Skeletal muscle tissue (tissue), 4 donors: ENCODE measurements around the gene SIGLEC7. TPM values are rescaled to one million over a fixed set of nuclear protein-coding genes. Genes with fewer than 3 reads are reported as not detected.

ENCODE experiments used
- H3K27ac ChIP-seq: one replicate; pipeline ENCODE4 v1.7.0; 2013; ENCODE audit warnings: mild to moderate bottlenecking, low read depth, low read length, inconsistent platforms
- H3K27me3 ChIP-seq, 3 donors: one replicate each; pipeline ENCODE4 v1.7.0; 2013; ENCODE audit warnings: low read length in 3 of 3; ENCODE audit not compliant: control insufficient read depth in 3 of 3, insufficient read depth in 3 of 3
- H3K36me3 ChIP-seq, 3 donors: one replicate each; pipeline ENCODE4 v1.7.0; 2013; ENCODE audit warnings: low read length in 3 of 3; ENCODE audit not compliant: control insufficient read depth in 3 of 3, insufficient read depth in 3 of 3
- H3K4me1 ChIP-seq, 3 donors: one replicate each; pipeline ENCODE4 v1.7.0; 2013; ENCODE audit warnings: low read length in 3 of 3, mild to moderate bottlenecking in 3 of 3; ENCODE audit not compliant: control insufficient read depth in 3 of 3, insufficient read depth in 3 of 3
- H3K4me3 ChIP-seq, 3 donors: one replicate each; pipeline ENCODE4 v1.7.0; 2013; ENCODE audit warnings: low read length in 3 of 3
- H3K9ac ChIP-seq, 3 donors: one replicate each; pipeline ENCODE4 v1.7.0; 2013; ENCODE audit warnings: low read length in 3 of 3, mild to moderate bottlenecking in 3 of 3, moderate library complexity in 2 of 3, low read depth in 1 of 3
- H3K9me3 ChIP-seq, 3 donors: one replicate each; pipeline ENCODE4 v1.7.0; 2013; ENCODE audit warnings: low read length in 3 of 3; ENCODE audit not compliant: control insufficient read depth in 3 of 3
- total RNA-seq: library from RNA; depleted of rRNA; stranded (reverse); fragments of >200 nt; gene quantifications from one replicate; pipeline ENCODE4 v1.2.3, GENCODE V29; 2014
- donor health status: Osteomylitis.

The SIGLEC7 gene
- total RNA-seq, 1 donor from 2014 or later = 0.52 TPM

DNA sequence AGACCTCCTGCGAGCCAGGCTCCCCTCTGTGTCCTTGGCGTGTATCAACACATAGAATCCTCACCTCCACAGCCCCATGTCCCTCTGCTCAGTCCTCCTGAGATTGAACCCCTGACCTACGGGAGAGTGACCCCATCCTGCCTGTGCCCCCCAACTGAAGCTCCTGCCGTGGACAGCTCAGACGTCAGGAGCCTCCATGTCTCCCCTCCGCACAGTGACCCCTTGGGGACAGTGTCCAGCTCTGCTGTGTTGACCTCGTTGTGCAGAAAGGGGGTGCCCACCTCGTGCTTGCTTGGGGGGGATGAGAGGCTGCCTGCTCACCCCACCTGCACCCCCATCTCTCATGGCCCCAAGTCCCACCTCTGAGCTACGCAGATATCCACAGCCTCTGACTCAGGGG, 17.9 kb upstream of the SIGLEC7 start:
- Histone ChIP-seq H3K27me3 (peaks cover 0 to 26% (median 10%) of the 10 kb centered on the region in 3 donors), H3K4me3 (no peak overlapping the region), H3K9ac (no peak overlapping the region), H3K27ac (peak overlapping the region; percentile 36), H3K9me3 (no peaks in the 10 kb centered on the region), H3K4me1 (peaks cover 0 to 7% (median 0%) of the 10 kb centered on the region in 3 donors), H3K36me3 (no peaks in the 10 kb centered on the region)

DNA sequence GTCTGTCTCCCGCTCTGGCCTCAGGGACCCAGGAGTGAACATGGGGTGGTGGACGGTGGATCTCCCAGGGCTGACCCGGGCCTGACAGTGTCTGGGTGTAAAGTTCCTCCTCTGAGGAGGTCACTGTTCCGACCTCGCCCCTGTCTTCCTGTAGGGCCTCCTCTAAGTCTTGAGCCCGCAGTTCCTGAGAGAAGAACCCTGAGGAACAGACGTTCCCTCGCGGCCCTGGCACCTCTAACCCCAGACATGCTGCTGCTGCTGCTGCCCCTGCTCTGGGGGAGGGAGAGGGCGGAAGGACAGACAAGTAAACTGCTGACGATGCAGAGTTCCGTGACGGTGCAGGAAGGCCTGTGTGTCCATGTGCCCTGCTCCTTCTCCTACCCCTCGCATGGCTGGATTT, 17.4 kb upstream of the SIGLEC7 start, which contains the start of gene SIGLEC9:
SIGLEC9 (plus strand) TSS at position 178 of the 400 bp plus-strand sequence; CDS start at position 247, 69 bp downstream.
- no peaks in the 10 kb centered on the region for H3K36me3 ChIP-seq
- H3K4me3 ChIP-seq = no peak within 1 kb of the TSS
- peaks cover 0 to 26% (median 10%) of the 10 kb centered on the region in 3 donors for H3K27me3 ChIP-seq
- peak within 1 kb of the TSS; percentile 36 for H3K27ac ChIP-seq
- no peaks in the 10 kb centered on the region for H3K9me3 ChIP-seq
- no peak within 1 kb of the TSS for H3K9ac ChIP-seq
- peaks cover 0 to 7% (median 0%) of the 10 kb centered on the region in 3 donors for H3K4me1 ChIP-seq

DNA sequence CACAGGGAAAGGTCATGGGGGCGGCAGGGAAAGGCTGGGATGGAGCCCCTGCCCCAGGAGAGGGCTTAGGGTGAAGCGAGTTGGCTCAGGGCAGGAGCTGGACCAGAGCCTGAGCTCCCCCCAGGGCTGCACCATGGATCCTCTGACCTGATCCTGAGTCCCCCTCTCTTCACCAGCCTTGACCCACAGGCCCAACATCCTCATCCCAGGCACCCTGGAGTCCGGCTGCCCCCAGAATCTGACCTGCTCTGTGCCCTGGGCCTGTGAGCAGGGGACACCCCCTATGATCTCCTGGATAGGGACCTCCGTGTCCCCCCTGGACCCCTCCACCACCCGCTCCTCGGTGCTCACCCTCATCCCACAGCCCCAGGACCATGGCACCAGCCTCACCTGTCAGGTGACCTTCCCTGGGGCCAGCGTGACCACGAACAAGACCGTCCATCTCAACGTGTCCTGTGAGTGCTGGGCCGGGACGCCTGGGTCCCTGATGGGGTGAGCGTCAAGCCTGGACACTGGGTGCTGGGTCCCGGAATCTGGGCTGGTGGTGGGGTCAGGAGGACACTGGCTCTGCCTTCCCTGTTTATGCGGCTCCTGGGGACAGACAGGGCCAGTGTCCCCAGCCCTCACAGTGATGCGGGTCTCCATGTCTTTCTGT, 16.6 kb upstream of the SIGLEC7 start:
- peaks cover 0 to 26% (median 7%) of the 10 kb centered on the region in 3 donors for H3K27me3 ChIP-seq
- no peak overlapping the region for H3K4me3 ChIP-seq
- peaks cover 0 to 7% (median 0%) of the 10 kb centered on the region in 3 donors for H3K4me1 ChIP-seq

DNA sequence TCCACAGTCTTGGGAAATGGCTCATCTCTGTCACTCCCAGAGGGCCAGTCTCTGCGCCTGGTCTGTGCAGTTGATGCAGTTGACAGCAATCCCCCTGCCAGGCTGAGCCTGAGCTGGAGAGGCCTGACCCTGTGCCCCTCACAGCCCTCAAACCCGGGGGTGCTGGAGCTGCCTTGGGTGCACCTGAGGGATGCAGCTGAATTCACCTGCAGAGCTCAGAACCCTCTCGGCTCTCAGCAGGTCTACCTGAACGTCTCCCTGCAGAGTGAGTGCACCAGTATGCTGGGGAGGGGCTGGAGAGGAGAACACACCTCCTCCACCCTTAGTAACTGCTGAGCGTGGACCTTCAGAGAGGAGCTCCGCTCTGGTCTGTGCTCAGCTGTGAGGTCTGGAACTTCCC, 15.1 kb upstream of the SIGLEC7 start:
- Histone ChIP-seq H3K4me3 (no peak overlapping the region), H3K27ac (peak overlapping the region; percentile 12), H3K27me3 (peaks cover 0 to 26% (median 4%) of the 10 kb centered on the region in 3 donors)

More for the DNA sequence above, 16.6 kb upstream of the SIGLEC7 start:
- no peaks in the 10 kb centered on the region for H3K9me3 ChIP-seq
- H3K9ac ChIP-seq = no peak overlapping the region
- H3K36me3 ChIP-seq = no peaks in the 10 kb centered on the region
- peak overlapping the region; percentile 23 for H3K27ac ChIP-seq

DNA sequence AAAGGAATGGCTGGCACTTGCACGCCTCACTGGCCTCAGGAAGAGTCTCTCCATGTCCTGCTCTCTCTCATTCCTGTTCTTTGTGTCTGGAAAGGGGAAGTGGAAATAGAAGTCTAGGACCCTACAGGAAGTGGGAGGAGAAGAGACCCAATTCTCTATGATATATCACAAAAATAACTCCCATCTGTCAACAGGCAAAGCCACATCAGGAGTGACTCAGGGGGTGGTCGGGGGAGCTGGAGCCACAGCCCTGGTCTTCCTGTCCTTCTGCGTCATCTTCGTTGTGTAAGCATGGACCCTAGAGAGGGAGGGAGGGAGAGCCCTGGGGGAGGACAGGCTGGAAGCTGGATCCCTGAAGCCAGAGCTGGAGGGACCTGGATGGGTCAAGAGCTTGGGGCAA, 14.3 kb upstream of the SIGLEC7 start:
- no peak overlapping the region for H3K4me3 ChIP-seq
- H3K27me3 ChIP-seq = peaks cover 0 to 23% (median under 1%) of the 10 kb centered on the region in 3 donors
- peaks cover 3 to 11% (median 3%) of the 10 kb centered on the region in 3 donors for H3K4me1 ChIP-seq

More for the DNA sequence above, 15.1 kb upstream of the SIGLEC7 start:
- Histone ChIP-seq H3K4me1 (peaks cover 0 to 8% (median under 1%) of the 10 kb centered on the region in 3 donors), H3K9me3 (no peaks in the 10 kb centered on the region), H3K36me3 (no peaks in the 10 kb centered on the region), H3K9ac (no peak overlapping the region)

DNA sequence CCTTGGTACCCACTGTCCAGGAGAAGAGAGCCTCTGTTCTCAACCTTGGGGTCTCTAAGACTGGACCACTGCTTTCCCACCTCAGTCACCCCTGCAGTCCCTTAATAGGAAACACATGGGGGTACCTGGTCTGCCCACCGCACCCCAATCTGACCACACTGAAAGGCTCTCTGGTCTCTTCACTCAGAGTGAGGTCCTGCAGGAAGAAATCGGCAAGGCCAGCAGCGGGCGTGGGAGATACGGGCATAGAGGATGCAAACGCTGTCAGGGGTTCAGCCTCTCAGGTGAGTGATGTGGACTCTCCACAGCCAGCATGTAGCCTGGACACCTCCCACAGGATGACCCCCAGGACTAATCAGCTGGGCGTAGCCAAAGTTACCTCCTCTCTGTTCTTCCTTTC, 13.9 kb upstream of the SIGLEC7 start:
- no peaks in the 10 kb centered on the region for H3K9me3 ChIP-seq
- peaks cover 0 to 23% (median 0%) of the 10 kb centered on the region in 3 donors for H3K27me3 ChIP-seq
- no peak overlapping the region for H3K9ac ChIP-seq
- peak overlapping the region; percentile 28 for H3K27ac ChIP-seq
- H3K4me3 ChIP-seq = no peak overlapping the region
- no peaks in the 10 kb centered on the region for H3K36me3 ChIP-seq
- H3K4me1 ChIP-seq = peaks cover 3 to 11% (median 3%) of the 10 kb centered on the region in 3 donors

More for the DNA sequence above, 14.3 kb upstream of the SIGLEC7 start:
- Histone ChIP-seq H3K9me3 (no peaks in the 10 kb centered on the region), H3K9ac (no peak overlapping the region), H3K27ac (peak overlapping the region; percentile 28), H3K36me3 (no peaks in the 10 kb centered on the region)

DNA sequence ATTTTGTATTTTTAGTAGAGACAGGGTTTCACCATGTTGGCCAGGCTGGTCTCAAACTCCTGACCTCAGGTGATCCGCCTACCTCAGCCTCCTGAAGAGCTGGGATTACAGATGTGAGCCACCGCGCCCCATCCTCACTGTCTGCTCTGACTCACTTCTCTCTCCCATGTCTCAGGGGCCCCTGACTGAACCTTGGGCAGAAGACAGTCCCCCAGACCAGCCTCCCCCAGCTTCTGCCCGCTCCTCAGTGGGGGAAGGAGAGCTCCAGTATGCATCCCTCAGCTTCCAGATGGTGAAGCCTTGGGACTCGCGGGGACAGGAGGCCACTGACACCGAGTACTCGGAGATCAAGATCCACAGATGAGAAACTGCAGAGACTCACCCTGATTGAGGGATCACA, 12.4 kb upstream of the SIGLEC7 start:
- H3K36me3 ChIP-seq = no peaks in the 10 kb centered on the region
- H3K9me3 ChIP-seq = no peaks in the 10 kb centered on the region
- H3K4me1 ChIP-seq = peaks cover 3% of the 10 kb centered on the region in 3 donors
- no peak overlapping the region for H3K9ac ChIP-seq
- H3K4me3 ChIP-seq = no peak overlapping the region
- no peak overlapping the region for H3K27ac ChIP-seq
- H3K27me3 ChIP-seq = peaks cover 0 to 18% (median 0%) of the 10 kb centered on the region in 3 donors

DNA sequence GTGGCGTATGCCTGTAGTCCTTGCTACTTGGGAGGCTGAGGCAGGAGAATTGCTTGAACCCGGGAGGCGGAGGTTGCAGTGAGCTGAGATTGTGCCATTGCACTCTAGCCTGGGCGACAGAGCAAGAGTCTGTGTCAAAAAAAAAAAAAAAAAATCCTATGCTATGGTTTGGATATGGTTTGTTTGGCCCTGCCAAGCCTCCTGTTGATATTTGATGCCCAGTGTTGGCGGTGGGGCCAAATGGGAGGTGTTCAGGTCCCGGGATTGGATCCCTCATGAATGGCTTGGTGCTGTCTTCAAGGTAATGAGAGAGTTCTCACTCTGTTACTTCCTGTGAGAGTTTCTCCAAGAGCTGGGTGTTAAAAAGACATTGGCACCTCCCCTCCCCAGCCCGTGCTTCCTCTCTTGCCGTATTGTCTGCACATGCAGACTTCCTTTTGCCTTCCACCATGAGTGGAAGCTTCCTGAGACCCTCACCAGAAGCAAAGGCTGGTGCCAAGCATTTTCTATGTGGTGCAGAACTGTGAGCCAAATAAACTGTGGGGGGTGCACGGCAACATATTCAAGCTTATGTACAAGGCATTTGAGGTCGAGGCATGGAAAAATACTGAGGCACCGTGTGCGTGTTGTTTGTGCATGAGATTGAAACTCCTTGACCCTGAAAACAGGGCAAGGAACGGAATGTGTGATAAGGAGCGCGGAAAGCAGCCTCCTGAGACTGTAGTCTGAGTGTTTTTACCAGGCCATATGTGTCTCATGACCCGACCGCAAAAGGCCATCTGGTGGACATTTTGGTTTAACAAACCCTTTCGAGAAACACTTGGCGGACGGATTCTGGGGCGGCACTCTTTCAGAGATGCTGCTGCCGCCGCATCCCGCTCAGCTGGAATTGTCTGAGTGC, 10.1 kb upstream of the SIGLEC7 start:
- H3K4me3 ChIP-seq = peak overlapping the region in 1 of 3 donors; percentile 30
- H3K4me1 ChIP-seq = peaks cover 3% of the 10 kb centered on the region in 3 donors
- no peak overlapping the region for H3K9ac ChIP-seq
- H3K9me3 ChIP-seq = peaks cover 0 to 2% (median 0%) of the 10 kb centered on the region in 3 donors
- H3K36me3 ChIP-seq = no peaks in the 10 kb centered on the region
- H3K27me3 ChIP-seq = peaks cover 0 to 6% (median 0%) of the 10 kb centered on the region in 3 donors
- H3K27ac ChIP-seq = peak overlapping the region; percentile 54

DNA sequence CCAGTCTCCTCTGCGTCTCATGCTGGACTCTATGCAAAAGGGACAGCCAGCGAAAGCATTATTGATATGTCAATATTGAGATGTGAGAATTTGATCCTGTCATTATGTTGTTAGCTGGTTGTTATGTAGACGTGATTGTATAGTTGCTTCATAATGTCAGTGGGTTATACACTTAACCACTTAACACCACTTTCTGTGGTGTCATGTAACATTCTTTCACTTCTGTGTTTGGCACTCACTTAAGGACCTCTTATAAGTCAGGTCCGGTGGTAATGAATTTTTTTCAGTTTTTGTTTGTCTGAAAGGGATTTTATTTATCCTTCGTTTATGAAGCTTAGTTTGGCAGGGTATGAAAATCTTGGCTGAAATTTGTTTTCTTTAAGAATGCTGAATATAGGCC, 7.1 kb upstream of the SIGLEC7 start:
- H3K27me3 ChIP-seq = peaks cover 0 to 16% (median 7%) of the 10 kb centered on the region in 3 donors
- peaks cover 0 to 2% (median 0%) of the 10 kb centered on the region in 3 donors for H3K9me3 ChIP-seq
- no peak overlapping the region for H3K4me3 ChIP-seq
- H3K9ac ChIP-seq = no peak overlapping the region
- H3K27ac ChIP-seq = no peak overlapping the region
- H3K4me1 ChIP-seq = peaks cover 3 to 9% (median 3%) of the 10 kb centered on the region in 3 donors
- H3K36me3 ChIP-seq = no peaks in the 10 kb centered on the region
